Ovary (tissue), 3 donors: ENCODE results near the gene UBN1.

Source experiments
- CTCF ChIP-seq, 3 donors: fragments of 450-650 bp in 2 of 3; fragments of 200-600 bp in 1 of 3; IDR thresholded peaks; one replicate each; pipeline versions ENCODE4 v1.5.1 to v1.8.0; 2016 to 2022; ENCODE audit warnings: antibody characterized with exemption in 3 of 3, mild to moderate bottlenecking in 1 of 3
- EP300 ChIP-seq: sonication (generic); formaldehyde crosslinking; IDR thresholded peaks from one replicate; pipeline ENCODE4 v1.6.1; 2017; ENCODE audit warnings: antibody characterized with exemption
- POLR2A ChIP-seq: fragments of 450-650 bp; IDR thresholded peaks from one replicate; pipeline ENCODE4 v1.6.1; 2017; ENCODE audit warnings: antibody characterized with exemption, mild to moderate bottlenecking, moderate library complexity
- donor health status: DM: no; HTN: no; CAD: no.

DNA sequence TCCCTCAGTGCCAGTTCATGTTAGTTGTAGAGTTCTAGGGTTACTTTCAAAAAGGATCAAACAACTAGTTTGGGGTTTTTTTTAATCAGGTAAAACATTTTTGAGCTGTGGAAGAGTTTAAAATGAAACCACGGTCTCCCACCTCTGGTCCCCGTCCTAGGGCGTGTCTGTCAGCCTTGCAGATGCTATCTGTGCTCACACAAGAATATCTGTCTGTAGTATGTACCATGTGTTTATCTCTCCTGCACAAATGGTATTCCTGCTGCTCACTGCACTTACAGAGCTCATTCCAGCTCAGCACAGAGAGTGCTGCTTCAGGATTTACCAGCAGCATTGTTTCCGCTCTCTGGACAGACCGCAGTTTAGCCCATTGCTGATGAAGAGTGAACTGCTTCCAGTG lies 38.9 kb downstream of the UBN1 start:
- no peak for TF ChIP-seq CTCF (IDR thresholded peaks at IDR 0.05)
- no peak for TF ChIP-seq POLR2A
- no peak for TF ChIP-seq EP300
